ENCODE results near the gene MARS1. TPM values are rescaled to one million over a fixed set of nuclear protein-coding genes. Genes with fewer than 3 reads are reported as not detected.
"Not testable (repeated sequence)": the region's sequence is repeated elsewhere in the genome, so short reads cannot be mapped to it uniquely, and the experiment has no call there.

The MARS1 gene
- total RNA-seq, 1 experiment from 2014 or later = 151 TPM

DNA sequence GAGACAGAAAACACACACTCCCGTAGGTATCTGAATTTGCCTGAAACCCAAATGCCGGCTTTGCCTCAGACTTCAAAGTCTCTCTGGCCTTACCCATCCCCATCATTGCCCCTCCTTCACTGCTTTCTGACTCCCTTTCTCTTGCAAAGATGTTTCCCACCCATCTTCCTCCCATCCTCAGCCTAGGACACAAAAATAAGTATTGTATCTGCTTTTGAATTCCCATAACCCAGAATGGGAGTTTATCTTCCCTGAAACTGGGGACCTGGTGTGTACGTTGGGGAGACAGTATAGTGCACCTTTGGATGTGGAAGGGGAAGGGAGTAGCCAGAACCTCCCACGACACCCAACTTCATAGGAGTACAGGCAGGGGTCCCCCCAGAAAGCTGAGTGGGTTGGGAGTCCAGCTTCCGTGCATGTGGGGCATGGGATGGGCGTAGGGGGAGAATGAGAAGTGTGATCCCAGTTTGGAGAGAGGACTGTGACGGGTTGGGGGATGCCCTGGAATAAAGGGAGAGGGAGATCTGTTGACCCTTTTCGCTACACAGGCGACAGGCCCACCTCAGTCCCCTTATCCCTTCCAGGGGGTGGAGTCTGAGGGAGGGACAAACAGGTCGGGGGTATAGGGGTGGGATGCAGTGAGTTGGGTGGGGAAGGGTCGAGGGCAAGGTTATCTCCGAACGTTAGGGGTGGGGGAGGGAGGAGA lies 61.5 kb downstream of the MARS1 start:
- DNase-seq (ENCODE audit: low read depth, low spot score) = no peak
- in situ Hi-C loops (cut with HindIII; ENCODE audit: low pct_unique_long_range_greater_than_20kb, low sequenced_read_pairs) = no loop called here

DNA sequence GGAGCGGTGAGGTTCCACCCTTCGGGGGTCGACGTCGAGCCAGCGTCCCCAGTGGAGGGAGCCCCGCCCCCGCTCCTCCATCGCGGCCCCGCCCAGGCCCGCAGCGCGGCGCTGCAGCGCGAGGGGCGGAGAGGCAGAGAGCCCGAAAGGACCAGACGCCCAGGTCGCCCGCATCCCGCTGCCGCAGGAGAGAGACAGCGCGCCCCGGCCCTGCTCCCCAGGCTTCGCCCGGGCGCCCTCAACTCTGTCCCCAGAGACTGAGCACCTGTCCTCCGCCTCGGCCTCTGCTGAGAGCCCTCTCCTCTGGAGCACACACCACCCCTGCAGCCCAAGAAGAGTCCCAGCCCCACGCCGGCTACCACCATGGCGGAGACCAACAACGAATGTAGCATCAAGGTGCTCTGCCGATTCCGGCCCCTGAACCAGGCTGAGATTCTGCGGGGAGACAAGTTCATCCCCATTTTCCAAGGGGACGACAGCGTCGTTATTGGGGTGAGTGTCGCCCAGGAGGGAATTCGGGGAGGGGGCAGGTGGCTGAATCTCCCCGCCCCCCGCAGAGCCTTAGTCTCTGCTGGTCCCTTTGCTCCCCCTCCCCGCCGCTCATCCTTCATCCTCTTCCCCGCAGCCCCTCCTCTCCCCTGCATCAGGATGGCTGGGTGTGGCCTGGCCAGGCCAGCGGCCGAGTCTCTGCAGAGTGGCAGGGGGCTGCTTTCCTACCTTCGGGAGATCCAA lies 62.2 kb downstream of the MARS1 start, which contains the start of gene KIF5A:
KIF5A (plus strand) TSS at position 136 of the 732 bp plus-strand sequence; CDS start at position 364, 228 bp downstream.
- DNase-seq (ENCODE audit: low read depth, low spot score) = peak; percentile 38

GRCh38 chr12:57550641-57551549 lies 63.0 kb downstream of the MARS1 start:
- in situ Hi-C loops (cut with HindIII; ENCODE audit: low pct_unique_long_range_greater_than_20kb, low sequenced_read_pairs) = no loop called here

More for the DNA sequence above, 62.2 kb downstream of the MARS1 start, which contains the start of gene KIF5A:
- in situ Hi-C loops (cut with HindIII; ENCODE audit: low pct_unique_long_range_greater_than_20kb, low sequenced_read_pairs) = no loop called here

GRCh38 chr12:57551637-57552305 lies 63.9 kb downstream of the MARS1 start:
- no peak for DNase-seq (ENCODE audit: low read depth, low spot score)

More at GRCh38 chr12:57550641-57551549, 63.0 kb downstream of the MARS1 start:
- no peak for DNase-seq (ENCODE audit: low read depth, low spot score)

DNA sequence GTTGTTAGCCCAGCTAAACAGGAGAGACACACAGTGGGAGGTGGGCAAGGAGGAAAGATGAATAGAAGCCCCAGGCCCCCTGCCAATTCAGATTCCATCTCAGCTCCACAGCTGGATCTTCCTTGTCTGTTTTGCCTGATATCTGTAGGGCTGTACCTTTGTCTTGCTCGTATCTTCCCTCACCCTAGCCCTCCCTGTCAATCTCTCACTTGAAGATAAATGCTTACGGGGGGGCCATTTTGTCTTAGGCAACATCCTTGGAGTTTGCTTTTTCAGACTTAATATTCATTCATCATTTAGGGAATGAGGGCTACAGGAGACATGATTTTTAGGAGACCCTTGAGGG lies 64.4 kb downstream of the MARS1 start:
- DNase-seq (ENCODE audit: low read depth, low spot score) = no peak
- in situ Hi-C loops (cut with HindIII; ENCODE audit: low pct_unique_long_range_greater_than_20kb, low sequenced_read_pairs) = no loop called here

More at GRCh38 chr12:57551637-57552305, 63.9 kb downstream of the MARS1 start:
- in situ Hi-C loops (cut with HindIII; ENCODE audit: low pct_unique_long_range_greater_than_20kb, low sequenced_read_pairs) = no loop called here

- DNase-seq (ENCODE audit: low read depth, low spot score) = no peak
Observed at GRCh38 chr12:57552835-57553313, 65.0 kb downstream of the MARS1 start.

GRCh38 chr12:57553343-57554202 lies 65.7 kb downstream of the MARS1 start:
- in situ Hi-C loops (cut with HindIII; ENCODE audit: low pct_unique_long_range_greater_than_20kb, low sequenced_read_pairs) = no loop called here

More at GRCh38 chr12:57552835-57553313, 65.0 kb downstream of the MARS1 start:
- in situ Hi-C loops (cut with HindIII; ENCODE audit: low pct_unique_long_range_greater_than_20kb, low sequenced_read_pairs) = no loop called here

GRCh38 chr12:57554453-57554852 lies 66.6 kb downstream of the MARS1 start:
- DNase-seq (ENCODE audit: low read depth, low spot score) = no peak
- in situ Hi-C loops (cut with HindIII; ENCODE audit: low pct_unique_long_range_greater_than_20kb, low sequenced_read_pairs) = no loop called here

More at GRCh38 chr12:57553343-57554202, 65.7 kb downstream of the MARS1 start:
- no peak for DNase-seq (ENCODE audit: low read depth, low spot score)

DNA sequence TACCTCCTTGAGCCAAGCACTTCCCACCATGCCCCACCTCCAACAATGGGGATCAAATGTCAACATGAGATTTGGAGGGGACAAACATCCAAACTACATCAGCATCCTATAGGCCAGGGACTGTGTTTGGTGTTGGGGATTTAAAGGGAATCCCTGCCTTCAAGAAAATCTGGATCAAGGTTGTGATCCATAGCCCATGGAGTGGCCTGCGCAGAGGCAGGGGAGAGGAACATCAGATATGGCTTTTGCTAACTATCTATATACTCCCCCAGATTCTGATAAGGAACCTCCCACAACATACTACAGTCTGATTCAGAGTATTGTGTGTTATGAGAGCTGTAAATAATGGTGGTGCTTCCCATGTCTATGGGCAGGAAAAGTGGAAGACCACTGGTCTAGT lies 67.0 kb downstream of the MARS1 start:
- no peak for DNase-seq (ENCODE audit: low read depth, low spot score)
- in situ Hi-C loops (cut with HindIII; ENCODE audit: low pct_unique_long_range_greater_than_20kb, low sequenced_read_pairs) = no loop called here

DNA sequence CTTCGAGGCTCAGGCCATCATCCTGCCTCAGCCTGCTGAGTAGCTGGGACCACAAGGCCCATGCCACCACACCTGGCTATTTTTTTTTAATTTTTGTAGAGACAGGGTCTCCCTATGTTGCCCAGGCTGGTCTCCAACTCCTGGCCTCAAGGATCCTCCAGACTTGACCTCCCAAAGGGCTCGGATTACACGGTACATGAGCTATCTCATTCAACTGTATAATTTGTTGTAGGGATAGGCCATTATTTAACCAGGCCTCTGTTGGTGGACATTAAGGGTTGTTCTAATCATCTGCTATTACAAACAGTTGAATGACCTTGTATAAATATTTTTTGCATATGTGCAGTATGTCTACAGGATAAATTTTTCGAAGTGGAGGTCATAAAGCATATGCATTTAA lies 71.0 kb downstream of the MARS1 start:
- DNase-seq (ENCODE audit: low read depth, low spot score) = no peak
- in situ Hi-C loops (cut with HindIII; ENCODE audit: low pct_unique_long_range_greater_than_20kb, low sequenced_read_pairs) = no loop called here

DNA sequence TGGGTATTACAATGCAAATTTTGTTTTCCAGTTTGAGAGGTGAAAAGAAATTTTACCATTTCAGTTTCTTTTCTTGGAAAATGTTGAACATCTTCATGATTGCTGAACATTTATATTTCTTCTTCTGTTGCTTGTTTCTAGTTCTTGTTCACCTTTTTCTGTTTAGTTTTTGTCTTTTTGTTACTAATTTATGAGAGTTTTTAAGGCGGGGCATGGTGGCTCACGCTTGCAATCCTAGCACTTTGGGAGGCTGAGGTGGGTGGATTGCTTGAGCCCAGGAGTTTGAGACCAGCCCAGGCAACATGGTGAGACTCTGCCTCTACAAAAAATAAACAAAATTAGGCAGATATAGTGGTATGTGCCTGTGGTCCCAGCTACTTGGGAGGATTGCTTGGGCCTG lies 72.6 kb downstream of the MARS1 start:
- DNase-seq (ENCODE audit: low read depth, low spot score) = no peak
- in situ Hi-C loops (cut with HindIII; ENCODE audit: low pct_unique_long_range_greater_than_20kb, low sequenced_read_pairs) = no loop called here

- DNase-seq (ENCODE audit: low read depth, low spot score); in situ Hi-C loops (cut with HindIII; ENCODE audit: low pct_unique_long_range_greater_than_20kb, low sequenced_read_pairs): not testable (repeated sequence)
Observed at GRCh38 chr12:57561117-57561516, 73.2 kb downstream of the MARS1 start.

- in situ Hi-C loops (cut with HindIII; ENCODE audit: low pct_unique_long_range_greater_than_20kb, low sequenced_read_pairs) = no loop called here
- DNase-seq (ENCODE audit: low read depth, low spot score) = no peak
Observed at GRCh38 chr12:57563358-57563757, 75.5 kb downstream of the MARS1 start.

DNA sequence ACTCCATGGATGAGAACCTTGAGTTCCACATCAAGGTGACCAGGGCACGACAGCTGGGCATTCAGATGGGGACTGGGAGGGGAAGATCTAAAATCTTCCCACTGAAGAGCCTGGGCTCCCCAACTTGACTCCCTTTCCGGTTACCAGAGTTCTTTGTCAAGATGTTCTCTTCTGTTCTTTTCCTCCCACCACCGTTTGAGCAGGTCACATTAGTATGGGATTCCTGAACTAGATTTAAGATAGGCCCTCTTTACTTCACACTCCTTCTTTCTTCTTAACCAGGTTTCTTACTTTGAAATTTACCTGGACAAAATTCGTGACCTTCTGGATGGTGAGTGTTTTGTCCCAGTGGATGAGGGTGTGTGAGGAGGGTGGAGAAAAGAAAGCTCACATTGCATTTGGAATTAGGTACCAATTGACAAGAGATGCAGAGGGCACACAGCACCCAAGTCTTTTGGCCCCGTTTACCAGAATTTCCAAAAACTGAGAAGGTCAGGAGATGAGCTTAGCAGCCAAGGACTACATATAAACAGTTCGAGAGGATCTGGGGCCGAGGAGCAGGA lies 76.4 kb downstream of the MARS1 start:
- DNase-seq (ENCODE audit: low read depth, low spot score) = no peak
- in situ Hi-C loops (cut with HindIII; ENCODE audit: low pct_unique_long_range_greater_than_20kb, low sequenced_read_pairs) = no loop called here
